GM18517 (cell line): ENCODE results near the gene LYSMD1.

Experiments used
- ATAC-seq: cut with Tn5 transposase; IDR thresholded peaks from one replicate; pipeline ENCODE4 v1.9.1; 2021; ENCODE audit warnings: mild to moderate bottlenecking, moderate library complexity; ENCODE audit not compliant: unreplicated experiment

LYSMD1 gene

GRCh38 chr1:151176514-151177045, 10.9 kb upstream of the LYSMD1 start:
- no peak for ATAC-seq

GRCh38 chr1:151175863-151176262, 10.2 kb upstream of the LYSMD1 start, which contains the start of gene TMOD4:
Gene TMOD4 (minus strand): TSS chr1:151175981. CDS start chr1:151174875, 1,106 bp downstream.
- ATAC-seq: no peak

- ATAC-seq: no peak
Observed at GRCh38 chr1:151175041-151175741, 9.5 kb upstream of the LYSMD1 start.

GRCh38 chr1:151171190-151171589, 5.5 kb upstream of the LYSMD1 start:
- ATAC-seq: no peak

- ATAC-seq: no peak
Observed at GRCh38 chr1:151167116-151167515, 1.4 kb upstream of the LYSMD1 start.

- ATAC-seq: no peak
Observed at GRCh38 chr1:151166505-151166956, 829 bp upstream of the LYSMD1 start.

- no peak for ATAC-seq
Observed at GRCh38 chr1:151165281-151165737, 393 bp downstream of the LYSMD1 start.

GRCh38 chr1:151164732-151165280, 896 bp downstream of the LYSMD1 start:
- ATAC-seq: no peak

GRCh38 chr1:151159373-151159772, 6.3 kb downstream of the LYSMD1 start:
- no peak for ATAC-seq

GRCh38 chr1:151158751-151159251, 6.9 kb downstream of the LYSMD1 start:
- no peak for ATAC-seq

- no peak for ATAC-seq
Observed at GRCh38 chr1:151158326-151158725, 7.4 kb downstream of the LYSMD1 start.

- no peak for ATAC-seq
Observed at GRCh38 chr1:151157067-151157531, 8.6 kb downstream of the LYSMD1 start.

GRCh38 chr1:151156515-151156819, 9.2 kb downstream of the LYSMD1 start, which contains the start of gene TNFAIP8L2:
Gene TNFAIP8L2 (plus strand): TSS chr1:151156649. CDS start chr1:151158698, 2,049 bp downstream.
- ATAC-seq: no peak

GRCh38 chr1:151147665-151148064, 18.0 kb downstream of the LYSMD1 start:
- no peak for ATAC-seq

- no peak for ATAC-seq
Observed at GRCh38 chr1:151147132-151147503, 18.6 kb downstream of the LYSMD1 start.

GRCh38 chr1:151146412-151147131, 19.1 kb downstream of the LYSMD1 start, which contains the start of gene SEMA6C:
Gene SEMA6C (minus strand): TSS chr1:151146631. CDS start chr1:151142621, 4,010 bp downstream.
- peak; percentile 97 for ATAC-seq

- ATAC-seq: no peak
Observed at GRCh38 chr1:151146072-151146411, 19.7 kb downstream of the LYSMD1 start.

- ATAC-seq: no peak
Observed at GRCh38 chr1:151145304-151146071, 20.2 kb downstream of the LYSMD1 start.

GRCh38 chr1:151144474-151145303, 21.0 kb downstream of the LYSMD1 start:
- no peak for ATAC-seq

- ATAC-seq: no peak
Observed at GRCh38 chr1:151143986-151144385, 21.7 kb downstream of the LYSMD1 start.
